AML-193 (cell line): Measurements from ENCODE around the gene RBM10.

Experiments used
- DNase-seq, 2 experiments: peaks; one replicate each; lab custom pipeline; 2025; lab: John Stamatoyannopoulos, UW

RBM10 gene

DNA sequence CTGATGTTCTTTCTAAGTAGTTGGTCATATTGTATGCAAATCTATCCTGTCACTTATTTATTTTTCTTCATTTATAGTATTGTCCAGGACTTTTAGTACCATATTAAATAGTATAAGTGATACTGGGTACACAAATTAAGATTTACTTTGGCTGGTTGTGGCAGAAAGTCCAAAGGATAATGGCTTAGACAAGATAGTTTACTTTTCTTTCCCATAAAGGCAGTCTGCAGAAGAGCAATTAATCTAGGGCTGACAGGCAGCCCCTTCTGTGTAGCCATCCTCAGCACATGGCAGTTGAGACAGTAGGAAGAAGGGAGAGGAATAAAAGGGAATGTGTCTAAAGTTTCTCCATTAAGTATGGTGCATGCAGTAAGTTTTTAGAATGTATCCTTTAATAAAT, 6.4 kb downstream of the RBM10 start:
- DNase-seq = no peak

DNA sequence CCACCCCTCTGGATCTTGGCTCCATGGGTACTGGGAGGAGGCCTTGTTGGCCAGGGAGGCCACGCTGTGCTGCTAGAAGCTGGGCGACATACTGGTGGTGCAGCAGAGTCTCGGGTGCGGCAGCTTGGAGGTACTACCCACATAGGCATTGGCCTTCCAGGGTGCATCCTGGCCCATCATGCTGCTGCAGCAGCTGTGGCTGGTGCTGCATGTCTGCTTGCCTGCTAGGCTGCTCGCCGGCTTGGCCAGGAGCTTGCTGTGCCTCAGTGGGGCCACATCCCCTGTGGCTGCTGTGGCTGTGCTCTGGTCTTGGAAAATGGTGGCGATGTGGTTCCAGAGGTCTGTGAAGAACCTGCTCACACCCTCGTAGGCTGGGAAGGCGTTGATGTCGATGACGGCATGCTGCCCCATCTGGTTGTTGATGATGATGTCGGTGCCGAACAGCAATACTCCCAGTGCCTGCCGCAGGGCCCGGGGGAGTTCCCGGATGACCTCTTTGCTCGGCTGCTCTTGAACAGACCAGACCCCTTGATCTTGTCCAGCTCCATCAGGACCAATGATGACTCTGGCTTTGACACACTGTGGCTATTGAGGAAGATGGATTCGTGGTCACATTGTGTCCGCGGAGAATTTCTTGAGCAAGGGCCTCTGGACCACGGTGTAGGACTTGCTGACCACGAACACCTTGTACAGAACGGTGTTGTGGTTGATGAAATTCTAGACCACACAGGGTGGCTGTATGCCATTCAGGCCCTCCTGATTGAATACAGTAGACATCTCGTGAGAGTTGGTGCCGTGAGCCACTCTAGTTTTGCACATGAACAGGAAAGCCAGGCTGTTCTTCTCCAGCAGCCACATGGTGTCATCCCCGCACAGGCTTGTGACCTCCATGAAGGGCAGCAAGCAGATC, 11.8 kb downstream of the RBM10 start:
- DNase-seq = no peak

DNA sequence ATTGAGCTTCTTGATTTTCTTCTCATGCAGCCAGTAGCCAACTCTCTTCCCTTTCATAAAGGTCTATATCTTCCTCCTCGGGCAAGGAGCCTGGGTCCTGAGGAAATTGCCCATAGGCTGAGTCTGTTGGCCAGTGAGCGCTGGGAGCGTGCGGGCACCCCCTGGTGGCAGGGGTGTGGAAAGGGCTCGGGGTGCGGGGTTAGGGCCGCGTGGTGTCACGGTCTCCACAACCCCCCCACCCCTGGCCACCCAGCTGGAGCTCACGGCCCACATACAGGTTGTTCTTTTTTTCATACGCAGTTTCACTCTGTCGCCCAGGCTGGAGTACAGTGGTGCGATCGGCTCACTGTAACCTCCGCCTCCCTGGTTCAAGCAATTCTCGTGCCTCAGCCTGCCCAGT, 13.1 kb downstream of the RBM10 start:
- no peak for DNase-seq

DNA sequence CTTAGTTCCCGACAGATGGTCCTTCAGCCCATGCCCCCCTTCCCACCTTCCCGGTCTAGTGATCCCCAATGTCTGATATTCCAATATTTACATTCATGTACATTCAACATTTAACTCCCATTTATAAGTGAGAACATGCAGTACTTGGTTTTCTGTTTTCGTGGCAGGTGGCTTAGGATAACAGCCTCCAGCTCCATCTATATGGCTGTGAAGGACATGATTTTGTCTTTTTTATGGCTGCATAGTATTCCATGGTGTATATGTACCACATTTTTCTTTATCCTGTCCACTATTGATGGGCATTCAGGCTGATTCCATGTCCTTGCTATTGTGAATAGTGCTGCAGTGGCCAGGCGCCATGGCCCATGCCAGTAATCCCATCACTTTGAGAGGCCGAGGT, 13.8 kb downstream of the RBM10 start:
- no peak for DNase-seq

DNA sequence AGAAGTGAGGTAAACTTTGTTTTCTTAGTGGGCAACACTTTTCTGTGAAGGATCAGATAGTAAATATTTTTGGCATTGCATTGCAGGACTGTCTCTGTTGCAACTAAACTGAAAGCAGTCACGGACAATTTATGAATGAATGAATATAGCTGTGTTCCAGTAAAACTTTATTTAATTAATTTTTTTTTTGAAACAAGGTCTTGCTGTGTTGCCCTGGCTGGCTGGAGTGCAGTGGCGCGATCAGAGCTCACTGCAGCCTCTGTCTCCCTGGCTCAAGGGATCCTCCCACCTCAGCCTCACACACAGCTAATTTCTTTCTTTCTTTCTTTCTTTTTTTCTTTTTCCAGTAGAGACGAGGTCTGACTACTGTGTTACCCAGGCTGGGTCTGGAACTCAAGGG, 15.8 kb downstream of the RBM10 start:
- no peak for DNase-seq

DNA sequence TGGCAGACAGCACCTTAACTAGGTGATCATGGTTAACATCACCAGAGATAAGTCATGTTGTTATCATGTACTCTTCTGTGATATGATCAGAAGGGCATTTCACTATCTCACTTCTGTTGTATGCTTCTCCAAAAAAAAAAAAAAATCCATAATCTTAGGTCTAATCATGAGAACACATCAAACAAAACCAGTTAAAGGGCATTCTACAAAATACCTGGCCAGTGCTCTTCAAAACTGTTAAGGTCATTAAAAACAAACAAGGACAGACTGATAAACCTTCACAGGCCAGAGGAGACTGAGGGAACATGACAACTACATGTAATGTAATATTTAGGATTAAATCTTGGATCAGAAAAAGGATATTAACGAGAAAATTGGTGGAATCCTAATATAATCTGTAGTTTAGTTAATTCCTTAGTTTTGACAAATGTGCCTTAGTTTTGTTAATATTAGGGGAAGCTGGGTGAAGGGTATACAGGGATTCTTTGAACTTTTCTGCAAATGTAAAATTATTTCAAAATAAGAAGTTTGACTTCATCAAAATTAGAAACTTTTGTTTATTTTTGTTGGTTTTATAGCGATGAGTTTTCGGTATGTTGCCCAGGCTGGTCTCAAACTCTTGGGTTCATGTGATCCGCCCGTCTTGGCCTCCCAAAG, 18.0 kb downstream of the RBM10 start:
- DNase-seq = no peak

DNA sequence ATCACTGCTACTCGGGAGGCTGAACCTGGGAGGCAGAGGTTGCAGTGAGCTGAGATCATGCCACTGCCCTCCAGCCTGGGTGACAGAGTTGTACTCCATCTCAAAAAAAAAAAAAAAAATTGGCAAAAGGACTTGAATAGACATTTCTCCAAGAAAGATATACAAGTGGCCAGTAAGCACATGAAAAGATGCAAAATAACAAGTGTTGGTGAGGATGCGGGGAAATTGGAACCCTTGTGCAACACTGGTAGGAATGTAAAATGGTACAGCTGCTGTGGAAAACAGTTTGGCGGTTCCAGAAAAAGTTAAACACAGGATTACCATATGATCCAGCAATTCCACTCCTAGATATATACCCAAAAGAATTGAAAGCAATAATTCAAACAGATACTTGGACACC, 19.4 kb downstream of the RBM10 start:
- no peak for DNase-seq

DNA sequence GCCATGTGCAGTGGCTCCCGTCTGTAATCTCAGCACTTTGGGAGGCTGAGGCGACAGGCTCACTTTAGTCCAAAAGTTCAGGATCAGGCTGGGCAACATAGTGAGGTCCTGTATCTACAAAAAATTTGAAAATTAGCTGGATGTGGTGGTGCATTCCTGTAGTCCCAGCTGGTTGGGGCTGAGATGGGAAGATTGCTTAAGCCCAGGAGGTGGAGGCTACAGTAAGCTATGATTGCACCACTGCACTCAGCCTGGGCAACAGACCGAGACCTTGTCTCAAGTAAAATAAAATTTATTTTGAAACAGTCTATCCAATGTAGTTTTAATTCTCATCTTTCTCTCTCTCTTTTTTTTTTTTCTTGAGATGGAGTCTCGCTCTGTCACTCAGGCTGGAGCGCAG, 21.1 kb downstream of the RBM10 start:
- peak in 1 of 2 experiments; percentile 5 for DNase-seq

DNA sequence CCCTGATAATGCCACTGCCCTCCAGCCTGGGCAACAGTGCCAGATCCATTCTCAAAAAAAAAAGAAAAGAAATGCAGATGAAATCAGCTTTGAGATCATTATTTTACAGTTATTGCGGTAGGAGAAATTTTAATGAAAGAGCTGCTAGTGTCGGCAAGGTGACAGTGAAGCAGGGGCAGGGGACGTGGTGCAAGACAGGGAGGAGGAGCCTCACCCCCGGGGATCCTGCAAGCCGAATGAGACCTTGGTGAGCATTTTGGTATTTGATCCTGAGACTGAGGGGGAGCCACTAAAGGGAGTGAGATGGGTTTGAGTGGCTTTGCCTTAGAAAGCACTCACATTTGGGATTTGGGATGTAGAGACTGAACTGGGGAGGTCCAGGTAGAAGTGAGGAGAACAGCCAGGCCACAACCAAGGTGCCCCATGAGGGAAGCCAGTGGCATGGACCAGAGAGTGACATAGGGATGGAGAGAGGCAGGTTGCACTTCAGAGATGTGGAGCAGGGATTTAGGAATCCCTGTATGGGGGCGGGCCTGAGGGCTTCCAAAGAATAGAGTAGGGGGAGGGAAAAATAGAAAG, 23.6 kb downstream of the RBM10 start:
- DNase-seq = no peak

DNA sequence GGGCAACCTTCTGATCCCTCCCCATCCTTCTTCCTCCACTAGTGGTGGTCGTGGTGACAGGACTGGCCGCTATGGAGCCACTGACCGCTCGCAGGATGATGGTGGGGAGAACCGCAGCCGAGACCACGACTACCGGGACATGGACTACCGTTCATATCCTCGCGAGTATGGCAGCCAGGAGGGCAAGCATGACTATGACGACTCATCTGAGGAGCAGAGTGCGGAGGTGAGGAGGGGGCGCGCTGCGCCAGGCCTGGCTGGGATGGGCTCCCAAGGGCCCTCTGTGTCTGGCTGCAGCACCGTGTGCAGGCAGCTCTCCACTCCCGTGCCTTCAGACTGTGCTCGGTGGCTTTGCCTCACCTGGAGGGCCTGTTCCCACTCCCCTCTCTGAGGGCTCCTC, 24.3 kb downstream of the RBM10 start:
- no peak for DNase-seq

DNA sequence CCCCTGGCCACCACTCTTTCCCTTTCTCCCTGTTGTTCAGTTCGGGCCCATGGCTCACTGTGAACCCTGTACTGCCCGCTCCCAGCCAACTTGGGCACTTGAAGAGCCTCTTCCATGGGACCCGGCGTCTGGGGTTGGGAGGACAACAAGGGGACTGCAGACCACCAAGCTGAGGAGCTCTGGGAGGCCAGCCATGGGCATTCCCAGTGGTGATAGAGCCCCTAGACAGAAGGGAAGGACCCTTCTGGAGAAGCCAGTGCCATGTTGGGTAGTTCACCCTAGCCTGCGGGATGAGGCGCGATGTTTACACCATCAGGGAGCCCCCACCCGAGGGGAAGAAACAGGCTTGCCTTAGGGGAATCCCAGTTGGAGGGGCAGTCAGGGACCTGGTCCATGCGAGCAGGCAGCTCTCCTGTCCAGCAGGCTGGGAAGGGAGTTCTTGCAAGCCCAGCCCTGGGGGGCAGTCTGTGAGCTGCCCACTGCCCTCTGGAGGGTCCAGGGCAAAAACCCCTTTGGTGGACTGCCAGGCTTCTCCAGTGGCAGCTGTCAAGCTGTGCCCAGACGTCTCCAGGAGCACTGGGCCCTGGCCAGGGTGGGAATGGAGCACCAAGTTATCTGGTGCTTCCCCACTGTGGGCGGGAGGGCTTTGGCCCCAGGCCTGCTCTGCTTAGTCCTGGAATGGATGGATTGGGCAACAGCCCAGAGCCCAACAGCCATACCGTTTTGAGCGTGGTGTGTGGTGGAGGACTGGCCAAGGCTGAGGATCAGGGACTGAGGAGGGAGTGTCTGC, 24.9 kb downstream of the RBM10 start:
- no peak for DNase-seq

DNA sequence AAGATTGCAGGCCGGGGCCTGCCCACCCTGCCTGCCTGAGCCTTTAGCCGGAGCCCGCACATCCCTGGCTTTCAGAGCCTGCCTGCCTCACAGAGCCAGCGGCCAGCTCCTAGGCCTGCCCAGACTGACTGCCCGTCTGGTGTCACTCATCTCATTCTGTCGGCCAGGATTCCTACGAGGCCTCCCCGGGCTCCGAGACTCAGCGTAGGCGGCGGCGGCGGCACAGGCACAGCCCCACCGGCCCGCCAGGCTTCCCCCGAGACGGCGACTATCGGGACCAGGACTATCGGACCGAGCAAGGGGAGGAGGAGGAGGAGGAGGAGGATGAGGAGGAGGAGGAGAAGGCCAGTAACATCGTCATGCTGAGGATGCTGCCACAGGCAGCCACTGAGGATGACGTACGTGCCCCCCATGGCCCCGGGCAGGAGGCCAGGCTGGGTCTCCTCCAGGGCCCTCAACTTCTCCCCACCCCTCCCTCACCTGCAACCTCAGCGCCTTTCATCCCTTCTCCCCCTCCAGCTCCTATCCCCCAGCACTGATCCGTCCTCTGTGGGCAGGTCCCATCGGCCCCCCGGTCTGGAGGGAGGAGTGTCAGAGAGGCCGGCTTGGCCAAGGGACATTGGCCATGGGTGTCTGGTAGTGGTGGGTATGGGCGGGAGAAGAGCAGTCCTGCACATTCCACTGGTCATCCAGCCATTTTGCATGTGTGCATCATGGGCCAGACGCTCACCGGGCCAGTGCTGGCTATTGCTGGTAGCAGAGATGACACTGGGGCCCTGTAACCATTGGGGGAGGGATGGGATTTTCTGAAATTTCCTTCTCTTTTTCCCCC, 26.1 kb downstream of the RBM10 start:
- DNase-seq = no peak

DNA sequence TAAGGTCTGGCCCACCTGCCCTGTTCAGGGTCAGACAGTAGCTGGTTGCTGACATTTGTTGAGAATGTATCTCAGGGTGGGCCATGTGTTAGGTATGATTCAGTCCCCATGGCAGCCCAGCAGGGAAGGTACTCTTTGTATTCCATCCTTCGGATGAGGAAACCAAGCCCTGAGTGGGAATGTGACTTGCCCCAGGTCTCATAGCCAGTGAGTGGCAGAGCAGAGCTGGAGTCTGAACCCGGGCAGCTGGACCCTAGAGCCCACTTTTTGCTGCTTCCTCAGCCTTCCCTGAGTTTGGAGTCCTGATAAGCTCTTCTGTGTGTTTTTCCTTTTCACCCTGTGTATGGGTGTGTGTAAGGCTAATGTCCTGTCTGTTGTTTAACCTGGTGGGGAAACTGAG, 27.0 kb downstream of the RBM10 start:
- DNase-seq = no peak

DNA sequence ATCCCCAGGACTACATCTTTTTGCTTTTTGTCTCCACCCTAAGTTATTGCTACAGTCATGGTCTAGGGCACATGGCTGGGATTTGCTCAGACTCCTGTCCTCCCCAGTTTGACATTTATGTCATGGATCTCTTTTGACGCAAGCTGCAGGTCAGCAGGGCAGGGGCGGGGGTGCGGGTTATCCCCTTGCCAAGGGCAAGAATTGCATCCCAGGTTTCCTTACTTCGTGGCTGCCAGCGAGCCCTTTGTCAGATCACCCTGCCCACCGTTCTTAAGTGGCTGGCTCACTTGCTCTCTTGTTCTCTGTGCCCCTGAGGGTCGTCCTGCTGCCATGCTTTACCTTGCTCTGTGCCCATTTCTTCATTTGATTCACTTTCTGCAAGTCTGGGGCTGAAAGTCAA, 27.5 kb downstream of the RBM10 start:
- no peak for DNase-seq

DNA sequence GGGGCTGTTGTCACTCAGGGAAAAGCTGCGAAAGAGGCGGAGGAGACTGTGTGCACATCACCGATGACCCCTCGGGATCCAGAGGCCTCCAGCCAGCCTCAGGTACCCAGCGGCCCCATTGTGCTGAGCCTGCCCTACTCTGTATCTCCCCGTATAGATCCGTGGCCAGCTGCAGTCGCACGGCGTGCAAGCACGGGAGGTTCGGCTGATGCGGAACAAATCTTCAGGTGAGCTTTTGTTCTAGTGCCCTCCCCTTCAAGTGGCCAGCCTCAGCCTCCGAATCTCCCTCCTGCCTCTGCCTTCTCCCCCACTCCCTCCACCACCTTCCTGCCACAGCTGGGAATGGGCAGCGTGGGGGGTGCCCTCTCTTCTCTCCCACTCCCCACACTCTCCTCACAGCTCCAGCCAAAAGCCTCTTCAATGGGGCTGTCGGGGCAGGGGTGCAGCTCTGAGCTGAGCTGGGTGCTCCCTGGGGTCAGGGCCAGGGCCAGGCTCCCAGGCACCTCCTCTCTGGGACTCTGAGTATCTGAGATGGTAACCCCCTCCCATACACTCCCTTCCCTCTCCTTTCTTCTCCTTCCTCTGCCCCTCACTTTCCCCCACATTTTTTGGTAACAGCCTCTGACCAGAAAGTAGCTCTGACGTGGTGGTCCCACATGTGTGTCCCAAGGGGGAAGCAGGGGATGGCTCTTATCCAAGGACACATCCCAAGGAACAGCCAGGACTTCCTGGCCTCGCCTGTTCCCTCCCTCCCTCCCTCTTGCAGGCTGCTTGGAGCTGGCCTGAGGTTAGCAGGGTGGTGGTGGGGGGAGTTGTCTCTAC, 28.2 kb downstream of the RBM10 start:
- no peak for DNase-seq

DNA sequence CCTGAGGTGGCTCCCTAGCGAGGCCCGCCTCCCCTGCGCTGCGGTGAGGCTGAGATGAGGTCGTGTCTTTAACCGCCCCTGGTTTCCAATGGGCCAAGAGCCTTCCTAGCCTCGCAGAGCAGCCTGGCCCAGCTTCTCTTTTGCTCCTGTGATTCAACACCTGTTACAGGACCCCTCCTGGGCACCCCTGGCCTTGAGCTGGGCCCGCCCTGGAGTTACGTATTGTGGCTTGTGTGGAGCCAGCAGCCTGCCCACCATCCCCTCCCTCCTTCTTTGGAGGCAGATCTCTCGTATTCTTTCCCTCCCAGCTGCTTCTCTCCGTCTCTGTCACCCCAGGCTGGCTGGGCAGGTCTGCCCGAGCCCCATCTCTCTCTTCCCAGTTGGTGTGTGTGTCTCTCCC, 29.4 kb downstream of the RBM10 start:
- no peak for DNase-seq

DNA sequence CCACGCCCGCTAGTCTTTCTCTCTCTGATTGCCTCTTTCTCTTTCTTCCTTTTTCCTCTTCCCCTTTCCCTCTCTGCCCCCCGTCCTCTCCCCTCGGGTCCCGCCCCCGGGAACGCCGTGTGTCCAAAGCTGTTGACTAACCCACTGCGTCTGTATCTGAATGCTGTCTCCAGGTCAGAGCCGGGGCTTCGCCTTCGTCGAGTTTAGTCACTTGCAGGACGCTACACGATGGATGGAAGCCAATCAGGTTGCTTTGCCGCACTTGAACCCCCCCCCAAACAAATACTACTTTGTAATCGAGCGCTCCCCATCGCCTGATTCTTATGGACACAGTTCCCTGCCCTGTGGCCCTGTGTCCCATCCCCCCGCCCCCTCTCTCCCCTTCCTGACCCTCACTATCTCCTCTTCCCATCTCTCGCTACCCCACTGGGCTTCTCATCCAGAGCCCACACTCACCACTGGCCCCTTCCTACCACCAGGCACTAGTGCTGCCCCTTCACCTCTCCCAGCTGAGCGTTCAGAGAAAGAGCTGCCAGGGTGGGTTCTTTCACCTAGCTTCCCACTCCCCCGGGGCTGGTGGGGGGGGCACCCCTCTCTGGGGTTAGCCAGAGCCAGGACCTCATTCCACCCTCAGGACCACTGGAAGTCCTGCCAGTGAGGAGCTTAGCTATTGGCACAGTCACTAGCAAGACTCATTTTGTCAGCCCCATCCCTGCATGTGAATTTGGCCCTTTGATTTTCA, 30.0 kb downstream of the RBM10 start:
- DNase-seq = no peak

DNA sequence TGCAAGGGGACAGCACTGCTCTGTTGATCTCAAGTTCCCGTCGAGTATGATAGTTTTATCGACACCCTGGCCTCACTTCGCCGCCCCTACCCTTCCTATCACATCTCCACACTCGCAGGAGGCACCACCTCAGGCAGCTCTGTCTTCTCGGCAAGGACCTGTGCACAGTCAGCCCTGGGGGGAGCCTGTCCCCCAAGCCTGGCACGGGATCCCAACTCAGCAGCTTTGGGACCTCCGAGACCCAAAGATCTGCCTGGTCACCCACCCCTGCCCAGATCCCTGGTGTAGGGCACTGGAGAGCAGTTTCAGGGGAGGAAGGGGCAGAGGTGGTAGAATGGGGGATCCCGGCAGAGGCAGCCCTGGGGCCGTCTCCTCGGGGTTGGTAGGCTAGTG, 30.6 kb downstream of the RBM10 start:
- DNase-seq = no peak

DNA sequence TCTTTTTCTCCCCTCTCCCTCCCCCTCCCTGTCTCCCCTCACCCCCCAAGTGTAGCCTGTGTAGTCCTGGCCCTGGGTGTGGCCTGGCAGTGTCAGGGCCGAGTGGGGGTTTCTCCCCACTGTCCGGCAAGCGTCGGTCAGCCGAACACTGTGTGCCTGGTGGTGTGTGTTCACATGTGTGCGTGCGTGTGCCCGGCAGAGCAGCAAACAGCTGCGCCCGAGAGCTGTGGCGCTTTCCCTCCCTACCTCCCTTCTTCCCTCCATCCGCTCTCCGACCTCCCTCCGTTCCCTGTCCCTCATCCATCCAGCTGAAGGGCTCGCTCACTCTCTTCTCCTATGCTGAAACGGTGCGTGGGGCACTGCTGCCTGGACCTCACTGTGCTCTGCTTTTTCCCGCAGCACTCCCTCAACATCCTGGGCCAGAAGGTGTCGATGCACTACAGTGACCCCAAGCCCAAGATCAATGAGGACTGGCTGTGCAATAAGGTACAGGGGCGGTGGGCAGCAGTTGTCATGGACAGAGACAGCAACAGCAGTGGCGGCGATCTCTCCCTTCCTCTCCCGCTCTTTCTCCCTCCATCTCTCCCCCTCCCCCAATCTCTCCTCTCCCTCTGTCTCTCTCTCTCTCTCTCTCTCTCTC, 31.2 kb downstream of the RBM10 start:
- DNase-seq = no peak
